MCF 10A (cell line): ENCODE data around the gene QRICH2. TPM values are rescaled to one million over a fixed set of nuclear protein-coding genes. Genes with fewer than 3 reads are reported as not detected.

Source experiments
- BruUV-seq: library from RNA; stranded (reverse); fragments of 400-500 nt; replicated peaks from 2 replicates; lab custom pipeline; 2021; lab: Mats Ljungman, UMichigan
- CTCF ChIA-PET: fragments of 300-600 bp; sonication (Branson Sonifier 250); formaldehyde crosslinking; extraction: SDS; loops from one replicate; lab custom pipeline; 2021; ENCODE audit warnings: antibody characterized with exemption, inconsistent platforms; lab: Yijun Ruan, JAX
- POLR2A ChIA-PET: fragments of 300-600, 350-650 bp; sonication (Branson Sonifier 250); formaldehyde crosslinking; extraction: SDS; loops from one replicate; lab custom pipeline; 2020; ENCODE audit warnings: antibody characterized with exemption, inconsistent platforms; lab: Yijun Ruan, JAX
- DNase-seq: peaks from one replicate; pipeline ENCODE4 v3.0.0-alpha.2; 2018; ENCODE audit not compliant: unreplicated experiment
- H3K27ac Mint-ChIP-seq: one replicate; pipeline ENCODE4 v1.8.0; 2022; ENCODE audit warnings: mild to moderate bottlenecking, low read depth, mixed read lengths; ENCODE audit not compliant: unreplicated experiment
- H3K27me3 Mint-ChIP-seq: one replicate; pipeline ENCODE4 v1.8.0; 2022; ENCODE audit warnings: mixed read lengths; ENCODE audit not compliant: insufficient read depth, unreplicated experiment
- H3K36me3 Mint-ChIP-seq: one replicate; pipeline ENCODE4 v1.8.0; 2022; ENCODE audit warnings: mild to moderate bottlenecking, moderate library complexity, mixed read lengths; ENCODE audit not compliant: insufficient read depth, unreplicated experiment
- H3K4me1 Mint-ChIP-seq: one replicate; pipeline ENCODE4 v1.8.0; 2022; ENCODE audit warnings: mixed read lengths; ENCODE audit not compliant: insufficient read depth, unreplicated experiment
- H3K4me3 Mint-ChIP-seq: one replicate; pipeline ENCODE4 v1.8.0; 2022; ENCODE audit warnings: mild to moderate bottlenecking, moderate library complexity, mixed read lengths; ENCODE audit not compliant: unreplicated experiment
- H3K9me3 Mint-ChIP-seq: one replicate; pipeline ENCODE4 v1.8.0; 2022; ENCODE audit warnings: mixed read lengths; ENCODE audit not compliant: unreplicated experiment
- intact Hi-C: fragments of 100-400 bp; cut with micrococcal nuclease; formaldehyde crosslinking; loops from 2 replicates; pipeline ENCODE4 v1.14.1; 2022
- total RNA-seq: library from RNA; stranded (reverse); gene quantifications from 2 replicates; pipeline ENCODE4 v1.2.3, GENCODE V29; 2022
- TF ChIP-seq, protein P1 (sequence below): fragments of 200-600 bp; IDR thresholded peaks from one replicate; pipeline ENCODE4 v1.8.0; 2022; ENCODE audit warnings: antibody characterized with exemption, mild to moderate bottlenecking; ENCODE audit not compliant: unreplicated experiment

The QRICH2 gene
- total RNA-seq, 1 experiment from 2014 or later, result 0.56 TPM

DNA sequence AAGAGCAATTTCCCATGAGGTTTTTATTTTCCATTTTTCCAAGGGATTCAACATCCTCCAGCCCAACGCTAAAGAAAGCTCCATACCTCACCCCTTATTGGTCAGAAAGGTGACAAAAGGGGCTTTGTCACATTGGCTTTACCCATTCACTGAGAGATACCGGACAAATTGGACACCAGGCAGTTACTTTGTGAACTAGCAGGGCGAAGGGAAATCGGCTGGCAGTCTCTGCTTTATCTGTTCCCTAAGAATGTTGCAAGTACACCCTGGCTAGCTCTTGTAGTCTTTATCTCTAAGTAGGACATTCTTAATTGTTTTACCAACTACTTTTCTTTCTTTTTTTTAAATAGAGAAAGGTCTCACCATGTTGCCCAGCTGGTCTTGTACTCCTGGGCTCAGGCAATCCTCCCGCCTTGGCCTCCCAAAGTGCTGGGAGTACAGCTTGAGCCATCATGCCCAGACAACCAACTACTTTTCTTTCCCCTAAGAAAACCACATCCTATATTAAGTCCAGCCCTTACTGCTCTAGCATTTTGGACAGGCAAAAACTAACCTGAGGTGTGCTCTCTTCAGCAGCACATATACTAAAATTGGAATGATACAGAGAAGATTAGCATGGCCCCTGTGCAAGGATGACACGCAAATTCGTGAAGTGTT lies 28.8 kb upstream of the QRICH2 start:
- H3K36me3 Mint-ChIP-seq, result peaks cover 15% of the 10 kb centered on the region
- no peaks in the 10 kb centered on the region for H3K9me3 Mint-ChIP-seq
- no peak for DNase-seq
- H3K27me3 Mint-ChIP-seq, result no peaks in the 10 kb centered on the region
- H3K4me3 Mint-ChIP-seq, result no peak overlapping the region
- H3K27ac Mint-ChIP-seq, result no peak overlapping the region
- ChIA-PET POLR2A (interaction anchor here (0.6 to 2.4 kb wide), 2 partner anchors 16 to 109 kb away, joined by 4 to 13 read pairs; partner anchors contain the start of gene PRPSAP1), CTCF (interaction anchor here (0.7 to 1.9 kb wide), 2 partner anchors 26 to 34 kb away, joined by 3 to 7 read pairs; no protein-coding TSS in a partner anchor)
- BruUV-seq, result no TSS peak
- no peaks in the 10 kb centered on the region for H3K4me1 Mint-ChIP-seq
- TF ChIP-seq, protein P1, sequence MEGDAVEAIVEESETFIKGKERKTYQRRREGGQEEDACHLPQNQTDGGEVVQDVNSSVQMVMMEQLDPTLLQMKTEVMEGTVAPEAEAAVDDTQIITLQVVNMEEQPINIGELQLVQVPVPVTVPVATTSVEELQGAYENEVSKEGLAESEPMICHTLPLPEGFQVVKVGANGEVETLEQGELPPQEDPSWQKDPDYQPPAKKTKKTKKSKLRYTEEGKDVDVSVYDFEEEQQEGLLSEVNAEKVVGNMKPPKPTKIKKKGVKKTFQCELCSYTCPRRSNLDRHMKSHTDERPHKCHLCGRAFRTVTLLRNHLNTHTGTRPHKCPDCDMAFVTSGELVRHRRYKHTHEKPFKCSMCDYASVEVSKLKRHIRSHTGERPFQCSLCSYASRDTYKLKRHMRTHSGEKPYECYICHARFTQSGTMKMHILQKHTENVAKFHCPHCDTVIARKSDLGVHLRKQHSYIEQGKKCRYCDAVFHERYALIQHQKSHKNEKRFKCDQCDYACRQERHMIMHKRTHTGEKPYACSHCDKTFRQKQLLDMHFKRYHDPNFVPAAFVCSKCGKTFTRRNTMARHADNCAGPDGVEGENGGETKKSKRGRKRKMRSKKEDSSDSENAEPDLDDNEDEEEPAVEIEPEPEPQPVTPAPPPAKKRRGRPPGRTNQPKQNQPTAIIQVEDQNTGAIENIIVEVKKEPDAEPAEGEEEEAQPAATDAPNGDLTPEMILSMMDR, result no peak
- intact Hi-C loops, result no loop called here

DNA sequence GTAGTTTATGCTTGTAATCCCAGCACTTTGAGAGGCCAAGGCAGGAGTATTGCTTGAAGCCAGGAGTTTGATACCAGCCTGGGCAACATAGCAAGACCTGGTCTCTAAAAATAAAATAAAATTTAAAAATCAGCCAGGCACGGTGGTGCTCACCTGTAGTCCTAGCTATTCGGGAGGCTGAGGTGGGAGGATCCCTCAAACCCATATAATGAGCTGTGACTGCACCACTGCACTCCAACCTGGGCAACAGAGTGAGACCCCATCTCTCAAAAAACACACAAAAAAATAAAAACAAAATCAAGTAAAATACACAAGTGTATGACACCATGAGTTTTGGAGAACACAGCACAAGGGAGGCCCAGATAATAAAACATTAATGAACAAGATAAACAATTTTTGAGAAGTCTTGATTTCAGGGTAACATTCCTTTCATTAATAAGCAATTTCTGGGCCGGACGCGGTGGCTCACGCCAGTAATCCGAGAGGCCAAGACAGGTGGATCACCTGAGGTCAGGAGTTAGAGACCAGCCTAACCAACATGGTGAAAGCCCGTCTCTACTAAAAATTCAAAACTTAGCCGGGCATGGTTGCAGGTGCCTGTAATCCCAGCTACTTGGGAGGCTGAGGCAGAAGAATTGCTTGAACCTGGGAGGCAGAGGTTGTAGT lies 27.8 kb upstream of the QRICH2 start:
- H3K27me3 Mint-ChIP-seq, result no peaks in the 10 kb centered on the region
- intact Hi-C loops, result no loop called here
- no peaks in the 10 kb centered on the region for H3K4me1 Mint-ChIP-seq
- POLR2A ChIA-PET, result interaction anchor here (1.1 to 2.4 kb wide), 2 partner anchors 17 kb away, joined by 3 to 13 read pairs; partner anchors contain the start of gene PRPSAP1
- peaks cover 6% of the 10 kb centered on the region for H3K36me3 Mint-ChIP-seq
- TF ChIP-seq, protein P1, result no peak
- H3K4me3 Mint-ChIP-seq, result no peak overlapping the region
- no peak overlapping the region for H3K27ac Mint-ChIP-seq
- CTCF ChIA-PET, result interaction anchor here (0.6 to 0.8 kb wide), 2 partner anchors 34 kb away, joined by 3 to 4 read pairs; no protein-coding TSS in a partner anchor
- DNase-seq, result no peak
- no peaks in the 10 kb centered on the region for H3K9me3 Mint-ChIP-seq
- BruUV-seq, result no TSS peak

- CTCF ChIA-PET, result interaction anchor here (0.9 to 1.2 kb wide), 2 partner anchors 64 to 74 kb away, joined by 3 to 4 read pairs; no protein-coding TSS in a partner anchor
- TF ChIP-seq, protein P1, result no peak
These were observed 25.8 kb upstream of the QRICH2 start for GRCh38 chr17:76333673-76334505.

More at GRCh38 chr17:76333673-76334505, 25.8 kb upstream of the QRICH2 start:
- Mint-ChIP-seq H3K36me3 (peaks cover 11% of the 10 kb centered on the region), H3K4me3 (no peak overlapping the region), H3K4me1 (no peaks in the 10 kb centered on the region), H3K27me3 (no peaks in the 10 kb centered on the region), H3K27ac (no peak overlapping the region), H3K9me3 (no peaks in the 10 kb centered on the region)
- POLR2A ChIA-PET, result no interaction called here
- DNase-seq, result no peak
- no TSS peak for BruUV-seq
- intact Hi-C loops, result no loop called here
